ENCODE results near the gene SNX9. TPM values are rescaled to one million over a fixed set of nuclear protein-coding genes. Genes with fewer than 3 reads are reported as not detected.

Gene SNX9
- total and polyA plus RNA-seq, 12 donors, result 18.8 to 39.7 (median 31.2) TPM

DNA sequence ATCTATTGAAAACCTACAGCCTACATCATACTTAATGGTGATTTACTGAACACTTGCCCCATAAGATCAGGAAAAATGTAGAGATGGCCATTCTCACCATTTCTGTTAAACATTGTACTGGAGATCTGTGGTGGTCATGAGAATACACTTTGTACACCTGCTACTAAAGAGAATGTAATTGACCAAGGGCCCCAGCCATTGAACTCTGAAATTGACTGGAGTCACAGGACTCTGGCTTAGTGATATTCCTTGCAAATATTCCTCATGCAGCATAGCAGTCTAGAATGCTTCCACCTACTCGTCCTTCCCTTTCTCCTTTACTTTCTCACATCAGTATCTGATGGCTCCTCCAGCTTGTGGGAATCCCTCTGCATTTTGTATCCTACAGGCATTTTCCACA, 37.4 kb upstream of the SNX9 start:
- H3K27ac ChIP-seq, result no peak overlapping the region
- H3K9me3 ChIP-seq, result peaks cover 0 to 6% (median 0%) of the 10 kb centered on the region in 11 donors
- intact Hi-C loops (cut with DNase I), result no loop called here
- H3K27me3 ChIP-seq, result no peaks in the 10 kb centered on the region
- H3K4me3 ChIP-seq, result no peak overlapping the region
- TF ChIP-seq, protein P1, sequence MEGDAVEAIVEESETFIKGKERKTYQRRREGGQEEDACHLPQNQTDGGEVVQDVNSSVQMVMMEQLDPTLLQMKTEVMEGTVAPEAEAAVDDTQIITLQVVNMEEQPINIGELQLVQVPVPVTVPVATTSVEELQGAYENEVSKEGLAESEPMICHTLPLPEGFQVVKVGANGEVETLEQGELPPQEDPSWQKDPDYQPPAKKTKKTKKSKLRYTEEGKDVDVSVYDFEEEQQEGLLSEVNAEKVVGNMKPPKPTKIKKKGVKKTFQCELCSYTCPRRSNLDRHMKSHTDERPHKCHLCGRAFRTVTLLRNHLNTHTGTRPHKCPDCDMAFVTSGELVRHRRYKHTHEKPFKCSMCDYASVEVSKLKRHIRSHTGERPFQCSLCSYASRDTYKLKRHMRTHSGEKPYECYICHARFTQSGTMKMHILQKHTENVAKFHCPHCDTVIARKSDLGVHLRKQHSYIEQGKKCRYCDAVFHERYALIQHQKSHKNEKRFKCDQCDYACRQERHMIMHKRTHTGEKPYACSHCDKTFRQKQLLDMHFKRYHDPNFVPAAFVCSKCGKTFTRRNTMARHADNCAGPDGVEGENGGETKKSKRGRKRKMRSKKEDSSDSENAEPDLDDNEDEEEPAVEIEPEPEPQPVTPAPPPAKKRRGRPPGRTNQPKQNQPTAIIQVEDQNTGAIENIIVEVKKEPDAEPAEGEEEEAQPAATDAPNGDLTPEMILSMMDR (IDR thresholded peaks at IDR 0.05), result no peak
- no peak for DNase-seq
- H3K36me3 ChIP-seq, result no peaks in the 10 kb centered on the region
- peaks cover 0 to 7% (median 1%) of the 10 kb centered on the region in 9 donors for H3K4me1 ChIP-seq
- no peak for ATAC-seq
- 82 to 85% methylated on average over 1 of the region's 1 CpG for WGBS, 2 donors

DNA sequence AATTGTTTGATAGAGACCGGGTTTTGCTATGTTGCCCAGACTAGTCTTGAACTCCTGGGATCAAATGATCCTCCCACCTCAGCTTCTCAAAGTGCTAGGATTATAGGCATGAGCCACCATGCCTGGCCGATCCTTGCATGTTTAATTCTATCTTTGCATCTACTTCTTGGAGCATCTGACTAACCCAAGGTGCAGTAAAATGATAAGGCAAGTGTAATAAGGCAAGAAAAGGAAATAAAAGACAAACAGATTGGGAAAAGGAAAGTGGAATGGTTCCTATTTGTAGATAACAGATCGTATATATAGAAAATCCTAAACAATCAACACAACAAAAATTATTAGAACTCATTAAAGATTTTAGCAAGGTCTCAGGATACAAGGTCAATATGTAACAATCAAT, 36.8 kb upstream of the SNX9 start:
- no peak for ATAC-seq
- WGBS, 2 donors, result 88 to 89% methylated on average over 3 of the region's 3 CpGs

DNA sequence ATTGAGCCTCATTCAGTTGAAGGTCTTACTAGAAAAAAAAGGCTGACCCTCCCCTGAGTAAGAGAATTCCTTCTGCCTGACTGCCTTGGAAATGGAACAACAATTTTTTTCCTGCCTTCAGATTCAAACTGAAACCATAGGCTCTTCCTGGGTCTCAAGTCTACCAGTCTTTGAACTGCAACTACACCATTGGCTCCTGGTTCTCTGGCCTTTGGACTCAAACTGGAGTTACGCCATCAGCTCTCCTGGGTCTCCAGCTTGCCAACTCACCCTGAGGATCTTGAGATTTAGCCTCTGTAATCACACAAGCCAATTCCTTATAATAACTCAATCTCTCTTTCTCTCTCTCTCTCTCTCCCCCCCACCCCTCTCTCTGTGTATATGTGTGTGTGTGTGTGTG, 36.0 kb upstream of the SNX9 start:
- intact Hi-C loops (cut with DNase I), result no loop called here
- ATAC-seq (peak in 1 of 8 donors; percentile 59), DNase-seq (no peak)
- TF ChIP-seq, protein P1 (IDR thresholded peaks at IDR 0.05), result no peak
- Histone ChIP-seq H3K9me3 (peaks cover 0 to 3% (median 0%) of the 10 kb centered on the region in 11 donors), H3K27me3 (no peaks in the 10 kb centered on the region), H3K4me1 (peaks cover 0 to 21% (median 13%) of the 10 kb centered on the region in 9 donors), H3K36me3 (no peaks in the 10 kb centered on the region), H3K27ac (no peak overlapping the region), H3K4me3 (no peak overlapping the region)
- 87 to 88% methylated on average over 1 of the region's 1 CpG for WGBS, 2 donors

More for the DNA sequence above, 36.8 kb upstream of the SNX9 start:
- H3K9me3 ChIP-seq, result peaks cover 0 to 6% (median 0%) of the 10 kb centered on the region in 11 donors
- H3K36me3 ChIP-seq, result no peaks in the 10 kb centered on the region
- DNase-seq, result no peak
- no peaks in the 10 kb centered on the region for H3K27me3 ChIP-seq
- TF ChIP-seq, protein P1 (IDR thresholded peaks at IDR 0.05), result no peak
- H3K27ac ChIP-seq, result no peak overlapping the region
- H3K4me1 ChIP-seq, result peaks cover 0 to 13% (median 7%) of the 10 kb centered on the region in 9 donors
- H3K4me3 ChIP-seq, result no peak overlapping the region
- intact Hi-C loops (cut with DNase I), result no loop called here

DNA sequence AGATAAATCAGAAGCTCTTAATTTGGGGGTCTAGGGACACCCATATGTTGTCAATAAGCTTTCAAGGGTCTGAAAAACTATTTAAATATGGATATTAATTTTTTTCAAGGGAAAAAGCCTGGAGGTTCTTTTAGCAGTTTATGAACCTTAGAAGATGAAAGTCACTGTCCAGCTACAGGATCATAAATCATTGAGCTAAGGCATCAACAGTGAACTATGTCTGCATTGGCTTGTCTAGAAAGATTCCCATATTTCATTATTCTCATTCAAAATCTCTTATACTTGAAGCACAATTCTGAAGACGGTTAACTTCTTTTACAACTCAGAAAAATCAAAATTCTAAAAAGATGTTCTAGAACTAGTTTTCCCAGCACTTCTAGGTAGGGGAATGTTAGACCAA, 34.9 kb upstream of the SNX9 start:
- no peak overlapping the region for H3K4me3 ChIP-seq
- WGBS, 2 donors, result 93 to 95% methylated on average over 1 of the region's 1 CpG
- no peaks in the 10 kb centered on the region for H3K9me3 ChIP-seq
- H3K27me3 ChIP-seq, result no peaks in the 10 kb centered on the region
- intact Hi-C loops (cut with DNase I), result no loop called here
- no peaks in the 10 kb centered on the region for H3K36me3 ChIP-seq
- ATAC-seq, result no peak
- TF ChIP-seq, protein P1 (IDR thresholded peaks at IDR 0.05), result no peak
- H3K4me1 ChIP-seq, result peaks cover 0 to 30% (median 14%) of the 10 kb centered on the region in 9 donors
- no peak overlapping the region for H3K27ac ChIP-seq
- no peak for DNase-seq

All from heart right ventricle (tissue), 16 donors.